HEK293 (cell line): Measurements from ENCODE around the gene CCDC78.
A peak's percentile ranks its signal among the peaks of the same experiment; 100 is the strongest.

Experiments used
- BCL11B ChIP-seq: fragments of 450-650 bp; formaldehyde crosslinking; IDR thresholded peaks from 2 replicates; pipeline ENCODE4 v1.5.1; 2016; ENCODE audit warnings: low read depth, missing biosample characterization, missing genetic modification characterization
- HOXA7 ChIP-seq: sonication (generic); formaldehyde crosslinking; IDR thresholded peaks from 2 replicates; pipeline ENCODE4 v1.8.1; 2022; ENCODE audit warnings: missing genetic modification reagents, borderline replicate concordance
- KLF1 ChIP-seq: fragments of 450-650 bp; formaldehyde crosslinking; IDR thresholded peaks from 2 replicates; pipeline ENCODE4 v1.5.1; 2016; ENCODE audit warnings: missing biosample characterization, missing genetic modification characterization
- KLF16 ChIP-seq: fragments of 450-650 bp; formaldehyde crosslinking; IDR thresholded peaks from 2 replicates; pipeline ENCODE4 v1.5.1; 2017; ENCODE audit warnings: missing biosample characterization, missing genetic modification characterization
- KLF7 ChIP-seq: fragments of 450-650 bp; formaldehyde crosslinking; IDR thresholded peaks from 2 replicates; pipeline ENCODE4 v1.5.1; 2016; ENCODE audit warnings: missing biosample characterization, missing genetic modification characterization, borderline replicate concordance
- PBX3 ChIP-seq: sonication (generic); formaldehyde crosslinking; IDR thresholded peaks from 2 replicates; pipeline ENCODE4 v1.8.1; 2022; ENCODE audit warnings: mild to moderate bottlenecking, moderate library complexity, missing genetic modification reagents
- PRDM4 ChIP-seq: fragments of 450-650 bp; formaldehyde crosslinking; IDR thresholded peaks from 2 replicates; pipeline ENCODE4 v1.5.1; 2017; ENCODE audit warnings: missing biosample characterization, missing genetic modification characterization
- SP2 ChIP-seq: fragments of 450-650 bp; formaldehyde crosslinking; IDR thresholded peaks from 2 replicates; pipeline ENCODE4 v1.5.1; 2016; ENCODE audit warnings: missing biosample characterization, missing genetic modification characterization
- ZBTB20 ChIP-seq: fragments of 450-650 bp; formaldehyde crosslinking; IDR thresholded peaks from 2 replicates; pipeline ENCODE4 v1.5.1; 2016; ENCODE audit warnings: missing biosample characterization, missing genetic modification characterization
- ZBTB26 ChIP-seq: fragments of 450-650 bp; formaldehyde crosslinking; optimal IDR thresholded peaks from 2 replicates; pipeline ENCODE3; 2016; ENCODE audit warnings: missing biosample characterization, mild to moderate bottlenecking, missing genetic modification characterization
- ZBTB48 ChIP-seq: fragments of 450-650 bp; formaldehyde crosslinking; IDR thresholded peaks from 2 replicates; pipeline ENCODE4 v1.5.1; 2016; ENCODE audit warnings: missing biosample characterization, missing genetic modification characterization
- ZEB2 ChIP-seq: fragments of 450-650 bp; formaldehyde crosslinking; IDR thresholded peaks from 2 replicates; pipeline ENCODE4 v1.5.1; 2016; ENCODE audit warnings: missing biosample characterization, missing genetic modification characterization
- ZFP37 ChIP-seq: fragments of 450-650 bp; formaldehyde crosslinking; IDR thresholded peaks from 2 replicates; pipeline ENCODE4 v1.5.1; 2016; ENCODE audit warnings: missing biosample characterization, missing genetic modification characterization
- ZNF138 ChIP-seq: fragments of 450-650 bp; formaldehyde crosslinking; IDR thresholded peaks from 2 replicates; pipeline ENCODE4 v1.5.1; 2016; ENCODE audit warnings: missing biosample characterization, missing genetic modification characterization, borderline replicate concordance
- ZNF146 ChIP-seq: fragments of 450-650 bp; formaldehyde crosslinking; IDR thresholded peaks from 2 replicates; pipeline ENCODE4 v1.5.1; 2016; ENCODE audit warnings: missing biosample characterization, missing genetic modification characterization
- ZNF184 ChIP-seq: fragments of 450-650 bp; IDR thresholded peaks from 2 replicates; pipeline ENCODE4 v1.5.1; 2018; ENCODE audit warnings: missing biosample characterization, mild to moderate bottlenecking, missing genetic modification characterization
- ZNF2 ChIP-seq: fragments of 450-650 bp; formaldehyde crosslinking; IDR thresholded peaks from 2 replicates; pipeline ENCODE4 v1.5.1; 2016; ENCODE audit warnings: missing biosample characterization, missing genetic modification characterization
- ZNF211 ChIP-seq: fragments of 450-650 bp; formaldehyde crosslinking; IDR thresholded peaks from 2 replicates; pipeline ENCODE4 v1.5.1; 2016; ENCODE audit warnings: low read depth, missing biosample characterization, missing genetic modification characterization
- ZNF23 ChIP-seq: fragments of 450-650 bp; formaldehyde crosslinking; IDR thresholded peaks from 2 replicates; pipeline ENCODE4 v1.5.1; 2016; ENCODE audit warnings: missing biosample characterization, missing genetic modification characterization, borderline replicate concordance
- ZNF239 ChIP-seq: fragments of 450-650 bp; formaldehyde crosslinking; IDR thresholded peaks from 2 replicates; pipeline ENCODE4 v1.5.1; 2016; ENCODE audit warnings: missing biosample characterization, missing genetic modification characterization
- ZNF280C ChIP-seq: fragments of 450-650 bp; formaldehyde crosslinking; IDR thresholded peaks from 2 replicates; pipeline ENCODE4 v1.5.1; 2016; ENCODE audit warnings: missing biosample characterization, missing genetic modification characterization
- ZNF335 ChIP-seq: fragments of 450-650 bp; formaldehyde crosslinking; conservative IDR thresholded peaks from 2 replicates; pipeline ENCODE4 v1.5.1; 2016; ENCODE audit warnings: missing biosample characterization, missing genetic modification characterization
- ZNF394 ChIP-seq: fragments of 450-650 bp; formaldehyde crosslinking; IDR thresholded peaks from 2 replicates; pipeline ENCODE4 v1.5.1; 2016; ENCODE audit warnings: missing biosample characterization, missing genetic modification characterization, mild to moderate bottlenecking, moderate library complexity, borderline replicate concordance
- ZNF449 ChIP-seq: fragments of 450-650 bp; formaldehyde crosslinking; IDR thresholded peaks from 2 replicates; pipeline ENCODE4 v1.5.1; 2017; ENCODE audit warnings: missing biosample characterization, mild to moderate bottlenecking, missing genetic modification characterization, moderate library complexity
- ZNF514 ChIP-seq: fragments of 450-650 bp; formaldehyde crosslinking; IDR thresholded peaks from 2 replicates; pipeline ENCODE4 v1.5.1; 2016; ENCODE audit warnings: missing biosample characterization, missing genetic modification characterization
- ZNF561 ChIP-seq: fragments of 450-650 bp; IDR thresholded peaks from 2 replicates; pipeline ENCODE4 v1.5.1; 2018; ENCODE audit warnings: missing biosample characterization, missing genetic modification characterization, borderline replicate concordance
- ZNF837 ChIP-seq: fragments of 450-650 bp; formaldehyde crosslinking; IDR thresholded peaks from 2 replicates; pipeline ENCODE4 v1.5.1; 2016; ENCODE audit warnings: missing biosample characterization, missing genetic modification characterization
- ZSCAN30 ChIP-seq: fragments of 450-650 bp; IDR thresholded peaks from 2 replicates; pipeline ENCODE4 v1.5.1; 2018; ENCODE audit warnings: missing biosample characterization, mild to moderate bottlenecking, missing genetic modification characterization, moderate library complexity
- ZSCAN5A ChIP-seq: fragments of 450-650 bp; formaldehyde crosslinking; IDR thresholded peaks from 2 replicates; pipeline ENCODE4 v1.5.1; 2016; ENCODE audit warnings: missing biosample characterization, missing genetic modification characterization

The CCDC78 gene

GRCh38 chr16:684071-684794, 42.0 kb downstream of the CCDC78 start, which contains the start of gene JMJD8 (continued):
- TF ChIP-seq ZSCAN30 (tag by site-specific recombination) (peak; percentile 24), SP2 (peak; percentile 95), KLF7 (tag by site-specific recombination) (peak; percentile 70), ZNF23 (no peak), ZNF449 (tag by site-specific recombination) (peak; percentile 58; the same call in 1 of the 2 replicates), ZNF211 (tag by site-specific recombination) (no peak), BCL11B (tag by site-specific recombination) (peak; percentile 79), ZNF138 (tag by site-specific recombination) (no peak), PRDM4 (peak; percentile 16; the same call in 1 of the 2 replicates), ZNF335 (tag by site-specific recombination) (peak; percentile 79), ZBTB26 (tag by site-specific recombination) (no peak), ZEB2 (tag by site-specific recombination) (peak; percentile 43), PBX3 (CRISPR knock-in tag) (0 out of 2 replicates have a peak, but pooled peaks have one; percentile 12), ZNF2 (tag by site-specific recombination) (peak; percentile 64), KLF1 (peak; percentile 86), ZNF280C (no peak), ZBTB20 (tag by site-specific recombination) (peak; percentile 48; the same call in 1 of the 2 replicates), HOXA7 (CRISPR knock-in tag) (no peak), ZBTB48 (tag by site-specific recombination) (0 out of 2 replicates have a peak, but pooled peaks have one; percentile 3), ZSCAN5A (tag by site-specific recombination) (peak; percentile 8; the same call in 1 of the 2 replicates), ZNF561 (tag by site-specific recombination) (peak; percentile 98), ZNF146 (tag by site-specific recombination) (no peak), ZNF239 (tag by site-specific recombination) (no peak), ZNF514 (tag by site-specific recombination) (no peak), ZNF184 (tag by site-specific recombination) (0 out of 2 replicates have a peak, but pooled peaks have one; percentile 37), KLF16 (tag by site-specific recombination) (no peak), ZNF837 (tag by site-specific recombination) (peak; percentile 99), ZNF394 (peak; percentile 38; the same call in 1 of the 2 replicates), ZFP37 (tag by site-specific recombination) (no peak)
